CD4-positive, alpha-beta T cell (primary cell): ENCODE results near the gene ABHD14A. TPM values are rescaled to one million over a fixed set of nuclear protein-coding genes. Genes with fewer than 3 reads are reported as not detected.

Source experiments
- ATAC-seq: fragments of 200-7000 bp; cut with Tn5 transposase; one replicate; pipeline ENCODE4 v1.10.0; 2022; ENCODE audit warnings: mild to moderate bottlenecking; ENCODE audit not compliant: poor library complexity
- CTCF ChIA-PET: fragments of 350-600 bp; sonication (Branson Sonifier 250); formaldehyde crosslinking; loops from one replicate; lab custom pipeline; 2021; ENCODE audit warnings: antibody characterized with exemption, inconsistent platforms; lab: Charles Lee
- POLR2A ChIA-PET: fragments of 350-600 bp; sonication (Branson Sonifier 250); formaldehyde crosslinking; loops from one replicate; lab custom pipeline; 2021; ENCODE audit warnings: antibody characterized with exemption, inconsistent platforms; lab: Charles Lee
- DNase-seq, 14 experiments: peaks; one replicate each; pipeline ENCODE4 v3.0.0-alpha.2; 2013 to 2020; ENCODE audit warnings: mixed read lengths in 2 of 14
- H3K27ac ChIP-seq, 2 donors: one replicate each; pipeline versions ENCODE4 v1.5.1 to v1.7.0; 2013; ENCODE audit warnings: low read length in 2 of 2, low read depth in 1 of 2, mild to moderate bottlenecking in 1 of 2
- H3K27me3 ChIP-seq, 2 experiments: 1 replicate in 1 of 2; 2 replicates in 1 of 2; pipeline versions ENCODE4 v1.6.1 to v1.7.0; 2013; ENCODE audit warnings: low read length in 2 of 2, control low read depth in 1 of 2, mild to moderate bottlenecking in 1 of 2, moderate library complexity in 1 of 2; ENCODE audit not compliant: insufficient read depth in 2 of 2, control insufficient read depth in 1 of 2
- H3K36me3 ChIP-seq: one replicate; pipeline ENCODE4 v1.6.1; 2013; ENCODE audit warnings: low read length, control low read depth; ENCODE audit not compliant: insufficient read depth
- H3K4me1 ChIP-seq: one replicate; pipeline ENCODE4 v1.6.1; 2013; ENCODE audit warnings: low read length, control low read depth; ENCODE audit not compliant: insufficient read depth
- H3K4me3 ChIP-seq: one replicate; pipeline ENCODE4 v1.5.1; 2013; ENCODE audit warnings: mild to moderate bottlenecking, low read length, moderate library complexity
- H3K9me3 ChIP-seq, 2 experiments: 1 replicate in 1 of 2; 2 replicates in 1 of 2; pipeline versions ENCODE4 v1.6.1 to v1.7.0; 2013; ENCODE audit warnings: low read length in 2 of 2, mild to moderate bottlenecking in 2 of 2, control low read depth in 1 of 2, moderate library complexity in 1 of 2; ENCODE audit not compliant: control insufficient read depth in 1 of 2, insufficient read depth in 1 of 2
- H3K27ac Mint-ChIP-seq: one replicate; pipeline ENCODE4 v1.8.0; 2020; ENCODE audit warnings: mixed read lengths
- H3K27me3 Mint-ChIP-seq: one replicate; pipeline ENCODE4 v1.8.0; 2021; ENCODE audit warnings: mixed read lengths
- H3K36me3 Mint-ChIP-seq: one replicate; pipeline ENCODE4 v1.8.0; 2021; ENCODE audit warnings: low read depth, mixed read lengths
- H3K4me1 Mint-ChIP-seq: one replicate; pipeline ENCODE4 v1.8.0; 2021; ENCODE audit warnings: low read depth, mixed read lengths
- H3K4me3 Mint-ChIP-seq: one replicate; pipeline ENCODE4 v1.8.0; 2020; ENCODE audit warnings: mild to moderate bottlenecking, mixed read lengths
- H3K9me3 Mint-ChIP-seq: one replicate; pipeline ENCODE4 v1.8.0; 2020; ENCODE audit warnings: mixed read lengths
- intact Hi-C, 2 experiments: fragments of 100-400 bp; cut with DNase I in 1 of 2; cut with micrococcal nuclease in 1 of 2; formaldehyde crosslinking; loops; one replicate each; pipeline versions ENCODE4 v1.15.1 to v1.9.0; 2023 to 2025; cut with DNase I, micrococcal nuclease
- total RNA-seq, 174 experiments: library from RNA in 2 of 174; stranded (reverse) in 2 of 174; gene quantifications; one replicate each; pipeline ENCODE4 v1.2.3 and lab custom pipeline; 2021 to 2026
- TF ChIP-seq, protein P1 (sequence below): fragments of 200-600 bp; IDR thresholded peaks from one replicate; pipeline ENCODE4 v1.8.0; 2022; ENCODE audit warnings: antibody characterized with exemption, mild to moderate bottlenecking

ABHD14A gene
- total RNA-seq, 2 experiments from 2014 or later: 9.5 to 10.6 TPM

DNA sequence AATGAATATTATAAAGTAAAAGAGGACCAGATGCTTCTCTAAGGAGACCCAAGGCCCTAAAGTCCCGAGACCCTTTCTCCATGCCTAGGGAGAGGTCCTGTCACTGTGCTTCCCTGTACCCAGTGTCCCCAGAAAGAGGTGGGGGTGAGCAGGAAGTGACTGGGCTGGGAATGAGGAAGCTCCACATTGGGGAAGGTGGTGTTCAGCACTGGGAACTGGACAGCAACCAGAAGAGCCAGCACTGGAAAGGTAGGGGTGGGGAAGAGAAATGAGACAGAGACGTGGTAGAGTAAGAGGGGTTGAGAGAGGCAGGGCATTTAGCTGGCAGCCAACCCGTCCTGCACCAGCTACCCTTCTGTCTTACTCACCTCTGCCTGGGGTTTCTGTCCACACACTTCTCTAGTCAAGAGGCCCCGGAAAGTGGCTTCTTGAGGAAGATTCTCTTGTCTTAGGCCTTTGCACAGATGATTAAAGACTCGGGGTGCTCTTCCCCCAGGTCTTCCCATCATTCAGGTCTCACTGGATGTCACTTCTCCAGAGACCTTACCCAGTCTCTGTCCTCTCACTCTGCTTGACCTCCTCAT is 45.4 kb upstream of the ABHD14A start:
- Histone ChIP-seq H3K27ac (no peak overlapping the region), H3K4me3 (no peak overlapping the region), H3K4me1 (no peaks in the 10 kb centered on the region), H3K36me3 (peaks cover 21% of the 10 kb centered on the region), H3K9me3 (no peaks in the 10 kb centered on the region), H3K27me3 (no peaks in the 10 kb centered on the region)
- no peak overlapping the region for H3K27ac Mint-ChIP-seq
- no peaks in the 10 kb centered on the region for H3K27me3 Mint-ChIP-seq
- no peak overlapping the region for H3K4me3 Mint-ChIP-seq
- POLR2A ChIA-PET: no interaction called here
- intact Hi-C loops: no loop called here
- DNase-seq (no peak), ATAC-seq (no peak)
- H3K9me3 Mint-ChIP-seq: no peaks in the 10 kb centered on the region
- TF ChIP-seq, protein P1, sequence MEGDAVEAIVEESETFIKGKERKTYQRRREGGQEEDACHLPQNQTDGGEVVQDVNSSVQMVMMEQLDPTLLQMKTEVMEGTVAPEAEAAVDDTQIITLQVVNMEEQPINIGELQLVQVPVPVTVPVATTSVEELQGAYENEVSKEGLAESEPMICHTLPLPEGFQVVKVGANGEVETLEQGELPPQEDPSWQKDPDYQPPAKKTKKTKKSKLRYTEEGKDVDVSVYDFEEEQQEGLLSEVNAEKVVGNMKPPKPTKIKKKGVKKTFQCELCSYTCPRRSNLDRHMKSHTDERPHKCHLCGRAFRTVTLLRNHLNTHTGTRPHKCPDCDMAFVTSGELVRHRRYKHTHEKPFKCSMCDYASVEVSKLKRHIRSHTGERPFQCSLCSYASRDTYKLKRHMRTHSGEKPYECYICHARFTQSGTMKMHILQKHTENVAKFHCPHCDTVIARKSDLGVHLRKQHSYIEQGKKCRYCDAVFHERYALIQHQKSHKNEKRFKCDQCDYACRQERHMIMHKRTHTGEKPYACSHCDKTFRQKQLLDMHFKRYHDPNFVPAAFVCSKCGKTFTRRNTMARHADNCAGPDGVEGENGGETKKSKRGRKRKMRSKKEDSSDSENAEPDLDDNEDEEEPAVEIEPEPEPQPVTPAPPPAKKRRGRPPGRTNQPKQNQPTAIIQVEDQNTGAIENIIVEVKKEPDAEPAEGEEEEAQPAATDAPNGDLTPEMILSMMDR: no peak
- no peaks in the 10 kb centered on the region for H3K4me1 Mint-ChIP-seq
- CTCF ChIA-PET: no interaction called here
- peaks cover 17% of the 10 kb centered on the region for H3K36me3 Mint-ChIP-seq

DNA sequence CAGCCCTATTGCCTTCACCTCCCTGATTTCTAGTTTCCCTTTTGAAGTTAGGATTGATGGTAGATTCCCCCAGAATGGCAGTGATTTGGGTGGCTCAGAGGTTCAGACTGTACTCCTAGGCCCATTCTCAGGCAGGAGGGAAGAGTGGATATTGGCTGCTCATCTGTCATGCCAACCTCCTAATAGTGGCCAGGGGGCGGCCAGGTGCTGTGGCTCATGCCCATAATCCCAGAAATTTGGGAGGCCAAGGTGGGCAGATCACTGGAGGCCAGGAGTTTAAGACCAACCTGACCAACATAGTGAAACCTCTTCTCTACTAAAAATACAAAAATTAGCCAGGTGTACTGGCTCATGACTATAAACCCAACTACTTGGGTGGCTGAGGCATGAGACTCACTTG is 44.4 kb upstream of the ABHD14A start:
- Mint-ChIP-seq H3K36me3 (peaks cover 26% of the 10 kb centered on the region), H3K4me1 (no peaks in the 10 kb centered on the region), H3K4me3 (no peak overlapping the region), H3K9me3 (no peaks in the 10 kb centered on the region), H3K27me3 (no peaks in the 10 kb centered on the region), H3K27ac (no peak overlapping the region)
- Histone ChIP-seq H3K36me3 (peaks cover 30% of the 10 kb centered on the region), H3K27me3 (no peaks in the 10 kb centered on the region), H3K4me3 (no peak overlapping the region), H3K9me3 (no peaks in the 10 kb centered on the region), H3K4me1 (no peaks in the 10 kb centered on the region), H3K27ac (no peak overlapping the region)
- TF ChIP-seq, protein P1: no peak
- intact Hi-C loops: no loop called here
- ATAC-seq (no peak), DNase-seq (no peak)
- ChIA-PET CTCF (no interaction called here), POLR2A (no interaction called here)

DNA sequence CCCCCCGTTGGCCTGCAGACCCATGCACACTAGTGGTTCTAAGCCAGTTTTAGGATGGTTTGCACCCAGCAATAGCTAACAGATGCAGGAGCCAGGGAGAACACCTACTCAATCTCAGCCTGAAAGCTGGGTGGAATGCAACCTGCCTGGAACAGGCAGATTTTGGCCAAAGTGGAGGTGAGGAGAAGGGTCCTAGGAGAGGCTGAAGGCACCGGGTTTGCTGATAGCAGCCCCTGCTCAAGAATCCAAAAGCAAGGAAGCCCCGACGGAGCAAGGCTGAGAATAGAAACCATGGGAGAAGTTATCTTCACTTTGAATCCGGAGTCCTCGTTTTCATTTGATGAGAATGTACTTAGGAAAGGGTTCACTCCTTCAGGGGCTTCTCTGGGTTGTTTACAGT is 43.1 kb upstream of the ABHD14A start:
- no peaks in the 10 kb centered on the region for H3K27me3 ChIP-seq
- CTCF ChIA-PET: no interaction called here
- no peak for ATAC-seq
- Mint-ChIP-seq H3K4me3 (no peak overlapping the region), H3K9me3 (no peaks in the 10 kb centered on the region), H3K27me3 (no peaks in the 10 kb centered on the region), H3K36me3 (peaks cover 39% of the 10 kb centered on the region), H3K27ac (no peak overlapping the region), H3K4me1 (no peaks in the 10 kb centered on the region)
- no peak for DNase-seq
- no peaks in the 10 kb centered on the region for H3K4me1 ChIP-seq
- POLR2A ChIA-PET: no interaction called here
- H3K36me3 ChIP-seq: peaks cover 41% of the 10 kb centered on the region
- intact Hi-C loops: no loop called here
- no peak overlapping the region for H3K27ac ChIP-seq
- TF ChIP-seq, protein P1: no peak
- H3K4me3 ChIP-seq: no peak overlapping the region
- no peaks in the 10 kb centered on the region for H3K9me3 ChIP-seq
